Natural killer cell (primary cell): ENCODE data around the gene SNX3. TPM values are rescaled to one million over a fixed set of nuclear protein-coding genes. Genes with fewer than 3 reads are reported as not detected.

Experiments used
- ATAC-seq, 3 donors: fragments of 150-1000 bp in 2 of 3; fragments of 200-7000 bp in 1 of 3; cut with Tn5 transposase; 1 replicate in 1 of 3; 2 replicates in 2 of 3; pipeline ENCODE4 v1.10.0; 2021; ENCODE audit warnings: mild to moderate bottlenecking in 2 of 3, moderate library complexity in 2 of 3
- DNase-seq, 2 donors: peaks; one replicate each; pipeline versions ENCODE4 v3.0.0 to v3.0.0-alpha.2; 2013 to 2021; ENCODE audit warnings: mixed read lengths in 1 of 2
- H3K27ac ChIP-seq: one replicate; pipeline ENCODE4 v1.5.1; 2013; ENCODE audit warnings: mild to moderate bottlenecking, low read length
- H3K27me3 ChIP-seq: one replicate; pipeline ENCODE4 v1.6.1; 2013; ENCODE audit warnings: low read length; ENCODE audit not compliant: control insufficient read depth, insufficient read depth
- H3K36me3 ChIP-seq: one replicate; pipeline ENCODE4 v1.6.1; 2013; ENCODE audit warnings: low read length; ENCODE audit not compliant: control insufficient read depth, insufficient read depth
- H3K4me1 ChIP-seq: one replicate; pipeline ENCODE4 v1.6.1; 2013; ENCODE audit warnings: low read length; ENCODE audit not compliant: control insufficient read depth, insufficient read depth
- H3K4me3 ChIP-seq: one replicate; pipeline ENCODE4 v1.5.1; 2013; ENCODE audit warnings: low read length
- H3K9me3 ChIP-seq: one replicate; pipeline ENCODE4 v1.6.1; 2013; ENCODE audit warnings: low read length; ENCODE audit not compliant: control insufficient read depth, insufficient read depth
- H3K27ac Mint-ChIP-seq, 2 donors: one replicate each; pipeline ENCODE4 v1.8.0; 2022; ENCODE audit warnings: mild to moderate bottlenecking in 2 of 2, mixed read lengths in 2 of 2, moderate library complexity in 1 of 2
- H3K27me3 Mint-ChIP-seq, 2 donors: one replicate each; pipeline ENCODE4 v1.8.0; 2022; ENCODE audit warnings: low read depth in 2 of 2, mixed read lengths in 2 of 2
- H3K36me3 Mint-ChIP-seq: one replicate; pipeline ENCODE4 v1.8.0; 2022; ENCODE audit warnings: mixed read lengths
- H3K4me1 Mint-ChIP-seq, 2 donors: one replicate each; pipeline ENCODE4 v1.8.0; 2022; ENCODE audit warnings: mixed read lengths in 2 of 2
- H3K4me3 Mint-ChIP-seq: one replicate; pipeline ENCODE4 v1.8.0; 2022; ENCODE audit warnings: mild to moderate bottlenecking, moderate library complexity, mixed read lengths
- H3K9me3 Mint-ChIP-seq, 2 donors: one replicate each; pipeline ENCODE4 v1.8.0; 2022; ENCODE audit warnings: mixed read lengths in 2 of 2
- WGBS: methylation state at CpG from one replicate; pipeline ENCODE4 v1.1.7; 2013; ENCODE audit warnings: missing lambda C conversion rate; ENCODE audit not compliant: insufficient coverage; 5-methylcytosine and 5-hydroxymethylcytosine counted together
- intact Hi-C: fragments of 100-400 bp; cut with micrococcal nuclease; formaldehyde crosslinking; loops from one replicate; pipeline ENCODE4 v1.14.2; 2022
- total RNA-seq, 4 donors: library from RNA; stranded (reverse); fragments of 120-200 nt in 1 of 4; gene quantifications; one replicate each; pipeline versions ENCODE4 v1.2.3 to v1.2.4, GENCODE V29; 2013 to 2022
- TF ChIP-seq, protein P1 (sequence below): fragments of 200-600 bp; IDR thresholded peaks from one replicate; pipeline ENCODE4 v1.8.0; 2022; ENCODE audit warnings: antibody characterized with exemption

The SNX3 gene
- total RNA-seq, 3 donors from 2014 or later (not counting 1 experiment from before 2014, with no cell fraction given): 59.7 to 71.6 (median 70.6) TPM

DNA sequence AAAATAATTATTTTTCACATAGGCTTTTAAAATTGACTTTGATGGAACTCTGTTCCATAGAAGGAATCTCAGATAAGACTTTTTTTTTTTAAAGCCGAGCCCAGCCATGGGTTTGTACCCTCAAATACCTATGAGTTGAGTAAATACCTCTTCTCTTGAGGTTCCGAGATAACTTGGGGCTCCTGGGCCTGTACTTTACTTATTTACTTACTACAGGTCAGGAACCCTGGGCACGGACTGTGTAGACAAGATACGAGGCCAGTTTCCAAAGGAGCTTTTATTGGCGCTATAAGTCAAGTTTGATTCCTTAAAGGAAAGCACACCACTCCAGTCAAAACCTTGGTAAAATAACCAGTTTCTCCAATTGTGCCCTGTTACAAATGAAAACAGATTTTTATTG is 41.5 kb upstream of the SNX3 start:
- H3K4me1 ChIP-seq: no peaks in the 10 kb centered on the region
- Mint-ChIP-seq H3K27me3 (no peaks in the 10 kb centered on the region), H3K36me3 (no peaks in the 10 kb centered on the region), H3K9me3 (no peaks in the 10 kb centered on the region), H3K4me3 (no peak overlapping the region), H3K27ac (no peak overlapping the region), H3K4me1 (peaks cover 0 to 5% of the 10 kb centered on the region in 2 donors)
- no peak overlapping the region for H3K27ac ChIP-seq
- 96% methylated on average over 5 of the region's 5 CpGs for WGBS
- no peaks in the 10 kb centered on the region for H3K36me3 ChIP-seq
- H3K4me3 ChIP-seq: no peak overlapping the region
- no peaks in the 10 kb centered on the region for H3K9me3 ChIP-seq
- DNase-seq (no peak), ATAC-seq (no peak)
- intact Hi-C loops: no loop called here
- TF ChIP-seq, protein P1, sequence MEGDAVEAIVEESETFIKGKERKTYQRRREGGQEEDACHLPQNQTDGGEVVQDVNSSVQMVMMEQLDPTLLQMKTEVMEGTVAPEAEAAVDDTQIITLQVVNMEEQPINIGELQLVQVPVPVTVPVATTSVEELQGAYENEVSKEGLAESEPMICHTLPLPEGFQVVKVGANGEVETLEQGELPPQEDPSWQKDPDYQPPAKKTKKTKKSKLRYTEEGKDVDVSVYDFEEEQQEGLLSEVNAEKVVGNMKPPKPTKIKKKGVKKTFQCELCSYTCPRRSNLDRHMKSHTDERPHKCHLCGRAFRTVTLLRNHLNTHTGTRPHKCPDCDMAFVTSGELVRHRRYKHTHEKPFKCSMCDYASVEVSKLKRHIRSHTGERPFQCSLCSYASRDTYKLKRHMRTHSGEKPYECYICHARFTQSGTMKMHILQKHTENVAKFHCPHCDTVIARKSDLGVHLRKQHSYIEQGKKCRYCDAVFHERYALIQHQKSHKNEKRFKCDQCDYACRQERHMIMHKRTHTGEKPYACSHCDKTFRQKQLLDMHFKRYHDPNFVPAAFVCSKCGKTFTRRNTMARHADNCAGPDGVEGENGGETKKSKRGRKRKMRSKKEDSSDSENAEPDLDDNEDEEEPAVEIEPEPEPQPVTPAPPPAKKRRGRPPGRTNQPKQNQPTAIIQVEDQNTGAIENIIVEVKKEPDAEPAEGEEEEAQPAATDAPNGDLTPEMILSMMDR: no peak
- H3K27me3 ChIP-seq: no peaks in the 10 kb centered on the region

DNA sequence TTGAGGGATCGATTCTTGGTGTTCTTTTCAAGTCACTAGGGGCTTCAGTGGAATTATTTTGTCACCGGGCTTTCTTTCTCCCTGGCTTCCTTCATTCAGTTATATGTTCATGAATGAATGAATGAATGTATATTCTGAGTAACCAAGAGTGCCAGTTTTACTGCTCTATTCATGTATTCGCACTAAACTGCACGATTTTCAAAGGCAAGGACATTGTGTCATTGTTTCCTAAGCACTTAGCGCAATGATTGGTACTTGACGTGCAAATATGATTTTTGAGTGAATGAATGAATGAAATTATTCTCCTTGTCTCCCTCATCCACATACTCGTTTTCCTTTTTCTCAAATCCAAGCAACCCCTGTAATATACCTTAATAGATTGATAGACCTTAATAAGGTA is 34.8 kb upstream of the SNX3 start:
- no peaks in the 10 kb centered on the region for H3K36me3 ChIP-seq
- intact Hi-C loops: no loop called here
- no peak for ATAC-seq
- H3K9me3 Mint-ChIP-seq: no peaks in the 10 kb centered on the region
- no peaks in the 10 kb centered on the region for H3K27me3 ChIP-seq
- H3K4me3 ChIP-seq: peak overlapping the region; percentile 84
- H3K4me1 Mint-ChIP-seq: peaks cover 9 to 11% of the 10 kb centered on the region in 2 donors
- H3K4me3 Mint-ChIP-seq: peak overlapping the region; percentile 100
- peak overlapping the region; percentile 99 for H3K27ac Mint-ChIP-seq
- no peak for DNase-seq
- TF ChIP-seq, protein P1: no peak
- H3K9me3 ChIP-seq: no peaks in the 10 kb centered on the region
- H3K4me1 ChIP-seq: peaks cover 13% of the 10 kb centered on the region
- H3K27ac ChIP-seq: peak overlapping the region; percentile 92
- no peaks in the 10 kb centered on the region for H3K27me3 Mint-ChIP-seq
- WGBS: 73% methylated on average over 4 of the region's 7 CpGs
- peaks cover 7% of the 10 kb centered on the region for H3K36me3 Mint-ChIP-seq

DNA sequence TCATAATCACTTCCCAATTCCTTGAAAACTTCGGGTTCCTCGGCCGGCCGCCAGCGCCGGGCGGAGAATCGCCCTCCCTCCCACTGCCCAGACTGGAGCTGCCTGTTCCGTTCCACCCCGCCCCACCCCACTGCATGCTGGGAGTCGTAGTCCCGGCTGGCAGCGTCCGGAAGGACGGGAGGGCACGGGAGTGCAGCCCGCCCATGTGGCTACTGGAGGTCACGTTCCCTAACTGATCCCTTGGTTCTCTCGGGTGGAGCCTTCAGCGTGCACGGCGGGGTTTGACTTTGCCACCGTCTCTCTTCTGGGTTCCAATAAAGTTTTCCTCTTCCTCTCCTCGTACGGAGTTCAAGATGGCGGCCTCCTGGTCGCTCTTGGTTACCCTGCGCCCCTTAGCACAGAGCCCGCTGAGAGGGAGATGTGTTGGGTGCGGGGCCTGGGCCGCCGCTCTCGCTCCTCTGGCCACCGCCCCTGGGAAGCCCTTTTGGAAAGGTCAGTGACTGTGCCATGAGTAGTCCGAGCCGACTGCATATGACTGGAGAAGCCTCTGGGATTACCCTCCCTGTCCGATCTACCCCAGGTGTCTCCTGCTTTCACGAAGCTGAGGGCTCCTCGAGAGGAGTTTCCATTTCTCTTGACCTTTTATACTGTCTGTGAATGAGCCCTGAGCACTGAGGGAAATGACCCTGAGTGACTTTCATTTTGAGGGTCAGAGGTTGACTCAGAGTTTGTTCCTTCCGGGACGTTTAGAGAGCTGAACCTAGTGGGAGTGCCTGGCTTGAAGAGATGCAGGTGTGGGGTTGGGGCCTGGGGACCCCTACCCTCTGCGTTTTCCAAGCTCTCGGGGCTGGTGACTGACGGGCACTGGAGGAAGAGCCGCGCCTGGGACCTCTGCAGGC is 34.1 kb upstream of the SNX3 start, which contains the start of gene AFG1L:
TSS of gene AFG1L (plus strand) at position 328 of the 899 bp plus-strand sequence. CDS start at position 354, 26 bp downstream.
- TF ChIP-seq, protein P1: no peak
- Mint-ChIP-seq H3K36me3 (peaks cover 7% of the 10 kb centered on the region), H3K4me3 (peak within 1 kb of the TSS; percentile 100), H3K4me1 (peaks cover 9 to 11% of the 10 kb centered on the region in 2 donors), H3K27me3 (no peaks in the 10 kb centered on the region), H3K27ac (peak within 1 kb of the TSS; percentile 99), H3K9me3 (no peaks in the 10 kb centered on the region)
- H3K9me3 ChIP-seq: no peaks in the 10 kb centered on the region
- H3K27ac ChIP-seq: peak within 1 kb of the TSS; percentile 92
- ATAC-seq (peak; percentile 93 to 98 (median 95)), DNase-seq (peak; percentile 87 to 89)
- intact Hi-C loops: loop anchor here (1.0 kb wide), 1 partner anchor 34 kb away; the partner anchor contains the start of gene SNX3
- peak within 1 kb of the TSS; percentile 84 for H3K4me3 ChIP-seq
- peaks cover 13% of the 10 kb centered on the region for H3K4me1 ChIP-seq
- H3K27me3 ChIP-seq: no peaks in the 10 kb centered on the region
- no peaks in the 10 kb centered on the region for H3K36me3 ChIP-seq
- WGBS: under 1% methylated on average over 45 of the region's 46 CpGs
